NB4 (cell line): ENCODE results near the gene VDR.
A peak's percentile ranks its signal among the peaks of the same experiment; 100 is the strongest.

Experiments
- CTCF ChIP-seq: IDR thresholded peaks from one replicate; pipeline ENCODE4 v1.5.1; 2012; ENCODE audit warnings: low read depth, low read length
- POLR2A ChIP-seq: IDR thresholded peaks from 2 replicates; pipeline ENCODE4 v1.6.1; 2011; ENCODE audit warnings: mild to moderate bottlenecking; ENCODE audit not compliant: insufficient read length; ENCODE audit errors: extremely low read depth

GRCh38 chr12:47904713-47905709 is at the start of gene VDR:
- TF ChIP-seq CTCF (peak; percentile 42), POLR2A (peak; percentile 95)
